HG03457 (cell line): ENCODE data around the gene MVB12B.

ENCODE experiments used
- ATAC-seq: cut with Tn5 transposase; IDR thresholded peaks from one replicate; pipeline ENCODE4 v1.9.1; 2021; ENCODE audit warnings: moderate number of reproducible peaks; ENCODE audit not compliant: unreplicated experiment

MVB12B gene

DNA sequence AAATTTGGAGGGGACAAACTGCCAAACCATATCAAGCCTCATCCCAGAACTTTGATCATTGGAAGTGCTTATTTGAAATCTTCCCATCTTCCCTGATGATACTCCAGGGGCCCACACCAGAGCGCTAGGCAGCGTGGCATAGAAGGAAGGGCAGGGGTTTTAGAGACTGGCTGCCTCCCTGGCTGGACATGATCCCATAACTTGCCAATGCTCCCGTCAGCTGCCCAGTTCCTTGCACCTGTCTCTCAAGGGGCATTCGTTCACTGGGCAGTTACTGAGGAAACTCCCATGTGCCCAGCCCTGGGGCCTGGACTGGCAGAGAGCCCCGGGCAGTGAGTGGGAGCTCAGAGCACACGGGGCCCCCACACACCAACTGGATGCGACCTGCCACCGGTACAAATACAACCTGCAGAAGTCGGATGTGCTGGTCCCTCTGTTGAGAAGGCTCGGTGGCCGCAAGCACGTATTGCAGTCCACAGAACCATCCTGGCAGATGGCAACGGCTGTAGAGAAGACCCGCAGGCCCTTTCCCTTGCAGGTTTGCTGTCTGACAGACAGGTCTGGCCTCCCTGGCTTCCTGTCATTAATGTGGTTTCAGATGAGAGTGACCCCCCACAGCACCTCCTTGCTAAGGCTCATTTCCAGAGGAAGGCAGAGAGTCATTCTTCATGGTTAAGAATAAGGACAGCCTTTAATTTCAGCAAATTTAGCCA is 122.4 kb downstream of the MVB12B start:
- no peak for ATAC-seq

DNA sequence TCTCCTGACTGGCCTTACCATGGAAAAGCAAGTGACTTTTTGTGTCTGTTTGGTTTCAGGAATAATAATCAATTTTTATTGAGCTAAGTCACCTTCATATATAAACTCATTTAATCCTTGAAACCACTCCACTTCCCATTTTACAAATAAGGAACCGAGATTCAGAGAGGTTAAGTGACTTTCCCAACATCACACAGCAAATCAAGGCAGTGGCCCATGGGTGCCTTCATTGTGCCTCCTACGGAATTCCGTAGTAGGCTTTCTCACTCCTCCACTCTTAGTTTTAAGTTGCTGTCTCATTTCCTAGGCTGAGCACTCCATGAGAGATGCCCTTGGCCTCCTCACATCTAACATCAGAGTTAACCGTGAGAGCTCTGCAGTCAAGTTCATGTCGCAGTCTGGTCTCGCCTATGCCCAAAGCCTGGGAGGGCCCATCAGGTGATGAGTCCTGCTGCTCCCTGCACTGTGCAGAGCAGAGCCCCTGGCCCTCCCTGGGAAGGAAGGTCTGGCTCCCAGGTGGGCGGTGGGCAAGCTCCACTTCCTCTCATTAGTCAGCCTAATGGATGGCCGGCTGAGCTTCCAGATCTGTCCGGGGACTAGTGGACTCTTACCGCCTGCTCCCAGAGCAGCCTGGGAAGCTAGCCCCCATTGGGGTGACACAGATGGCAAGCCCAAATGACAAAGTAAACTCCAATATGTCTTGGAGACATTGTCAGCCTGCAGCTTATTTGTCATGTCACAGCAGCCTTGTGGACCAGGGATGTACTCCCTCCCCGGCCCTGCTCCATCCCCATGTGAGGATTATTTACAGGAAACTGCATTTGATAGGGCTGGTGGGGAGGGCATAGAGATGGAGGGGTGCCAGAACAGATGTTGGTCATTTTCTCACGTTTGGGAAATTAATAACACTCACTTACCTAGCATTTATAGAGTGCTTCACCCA is 123.4 kb downstream of the MVB12B start:
- no peak for ATAC-seq

DNA sequence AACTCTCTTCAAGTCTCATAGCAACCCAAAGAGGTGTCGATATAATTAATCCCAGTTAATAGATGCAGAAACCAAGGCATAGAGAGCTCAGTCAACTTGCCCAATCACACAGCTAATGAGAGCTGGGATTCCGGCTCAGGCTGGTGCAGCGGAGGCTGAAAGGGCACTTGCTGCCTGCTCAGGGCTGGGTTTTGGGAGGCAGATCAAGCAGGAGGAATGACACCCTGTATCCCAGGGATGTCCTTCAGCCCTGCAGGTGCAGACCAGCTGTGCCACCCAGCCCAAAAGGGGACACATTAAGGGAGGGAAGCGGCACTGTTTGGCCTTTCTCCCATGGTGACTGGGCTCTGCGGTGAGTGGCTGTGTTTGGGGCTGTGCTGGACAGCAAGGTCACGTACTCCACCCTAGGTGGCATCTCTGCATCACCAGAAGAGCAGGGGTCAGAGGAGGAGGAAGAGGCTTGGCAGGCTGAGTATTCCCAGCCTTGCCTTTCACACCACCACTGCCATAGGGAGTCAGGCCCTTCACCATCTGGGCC is 124.1 kb downstream of the MVB12B start:
- ATAC-seq, result no peak

DNA sequence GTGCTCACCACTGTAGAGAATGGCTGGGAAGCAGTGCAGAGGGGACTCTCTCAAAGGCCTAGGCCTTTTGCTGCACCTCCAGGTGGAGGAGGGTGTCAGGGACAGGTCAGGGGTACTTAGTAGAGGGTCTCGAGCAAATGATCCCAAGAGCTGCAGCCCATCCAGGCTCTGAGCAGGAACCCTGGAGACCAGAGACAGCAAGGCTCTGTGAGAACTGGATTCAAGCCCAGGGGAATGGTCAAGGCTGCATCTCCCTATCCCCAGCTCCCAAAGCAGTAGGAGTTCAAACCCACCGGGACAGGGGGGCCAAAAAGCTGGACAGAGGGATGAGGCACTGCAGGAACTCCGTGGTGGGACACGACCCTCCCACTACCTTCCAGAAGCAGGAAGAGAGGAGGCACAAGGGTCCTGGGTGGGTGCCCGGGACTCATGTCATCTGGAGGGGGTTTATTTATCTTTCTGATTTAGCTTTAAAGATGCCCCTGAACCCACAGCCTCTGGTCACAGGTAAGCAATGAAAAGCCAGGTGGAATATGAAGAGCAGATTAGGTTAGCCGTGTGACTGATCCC is 124.8 kb downstream of the MVB12B start:
- no peak for ATAC-seq

DNA sequence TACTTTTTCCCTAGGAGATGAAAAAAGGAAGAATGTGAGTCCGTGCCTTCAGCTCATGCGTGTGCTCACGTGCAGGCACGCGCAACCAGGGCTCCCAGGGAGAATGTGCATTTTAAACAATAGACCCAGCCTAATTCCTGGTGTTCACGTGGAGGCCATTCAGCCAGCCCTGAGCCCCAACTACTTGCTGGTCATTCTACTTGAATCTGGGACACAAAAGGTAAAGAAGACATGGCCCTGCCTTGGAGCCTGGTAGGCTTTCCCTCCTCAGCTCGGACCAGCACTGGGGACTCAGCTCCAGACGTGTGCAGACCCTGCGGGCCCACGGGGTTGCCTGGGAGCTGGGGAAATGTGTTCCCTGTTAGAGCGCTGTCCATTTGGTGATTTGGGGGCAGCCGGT is 125.5 kb downstream of the MVB12B start:
- ATAC-seq, result no peak

DNA sequence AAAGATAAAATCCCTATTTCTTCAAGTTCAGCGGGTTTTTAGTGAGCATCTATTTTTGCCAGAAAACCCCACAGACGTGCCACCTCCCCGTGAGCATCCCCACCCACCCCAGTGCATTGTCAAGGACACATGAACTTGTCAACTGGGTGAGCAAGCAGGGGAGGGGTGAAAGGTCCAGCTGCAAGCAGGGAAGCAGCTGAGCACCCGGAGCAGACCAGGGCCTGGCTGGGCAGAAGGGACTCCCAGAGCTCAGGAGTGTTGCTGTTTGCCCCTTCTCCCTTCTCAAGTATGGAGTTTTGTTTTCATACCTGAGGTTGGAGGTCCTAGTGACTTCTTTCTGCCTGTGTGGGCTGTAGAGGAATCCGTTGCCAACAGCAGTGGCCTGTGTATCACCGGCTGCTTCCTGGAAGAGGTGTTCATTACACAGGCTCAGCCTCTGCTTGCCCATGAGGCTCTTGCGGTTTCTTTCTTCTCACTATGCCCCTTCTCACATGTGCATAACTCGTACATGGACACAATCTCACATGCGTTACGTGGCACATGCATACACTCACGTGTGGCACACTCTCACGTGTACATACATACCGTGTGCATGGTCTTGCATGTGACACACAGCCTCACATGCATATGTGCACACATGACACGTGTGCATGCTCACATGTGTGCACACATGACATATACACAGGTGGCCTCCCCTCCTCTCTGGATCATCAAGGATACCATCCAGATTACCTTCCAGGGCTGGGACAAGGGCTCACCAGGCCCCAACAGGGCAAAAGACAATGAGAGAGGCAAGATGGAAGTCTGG is 126.7 kb downstream of the MVB12B start:
- ATAC-seq, result no peak

DNA sequence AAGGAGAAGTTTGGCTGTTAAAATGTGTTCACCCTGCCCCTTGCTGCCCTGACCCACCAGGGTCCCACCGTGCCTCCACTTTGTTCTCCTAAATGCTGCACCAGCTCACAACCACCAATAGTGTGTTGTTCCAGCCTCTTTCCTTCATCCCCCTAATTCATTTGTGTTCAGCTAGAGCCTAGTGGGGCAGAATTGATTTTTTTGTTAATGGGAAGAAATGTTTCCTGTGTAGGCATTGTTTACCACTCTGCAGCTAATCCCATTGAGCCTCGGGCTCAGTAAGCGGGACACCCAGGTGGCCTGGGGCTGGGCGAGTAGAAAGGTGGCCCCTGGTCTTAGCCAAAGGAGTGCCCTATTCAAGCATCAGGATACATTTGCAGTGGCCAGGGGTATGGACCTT is 127.6 kb downstream of the MVB12B start:
- ATAC-seq, result no peak

DNA sequence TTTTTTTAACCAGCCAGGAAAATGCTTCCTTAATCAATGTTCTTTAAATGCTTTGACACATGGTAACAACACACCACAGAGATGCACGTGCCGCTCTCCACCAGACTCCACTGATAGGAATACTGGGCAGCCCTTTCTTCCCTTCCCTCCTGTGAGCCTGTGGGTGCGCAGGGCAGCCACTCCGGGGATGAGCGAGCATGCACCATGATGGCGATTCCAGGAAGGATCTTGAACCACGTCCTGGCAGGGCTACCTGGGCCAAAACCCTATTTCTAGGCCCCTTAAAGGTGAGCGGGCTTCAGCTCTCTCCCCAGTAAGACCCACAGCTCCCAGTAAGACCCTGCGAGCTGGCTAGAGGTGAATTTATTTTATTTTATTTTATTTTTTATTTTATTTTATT is 128.2 kb downstream of the MVB12B start:
- no peak for ATAC-seq

DNA sequence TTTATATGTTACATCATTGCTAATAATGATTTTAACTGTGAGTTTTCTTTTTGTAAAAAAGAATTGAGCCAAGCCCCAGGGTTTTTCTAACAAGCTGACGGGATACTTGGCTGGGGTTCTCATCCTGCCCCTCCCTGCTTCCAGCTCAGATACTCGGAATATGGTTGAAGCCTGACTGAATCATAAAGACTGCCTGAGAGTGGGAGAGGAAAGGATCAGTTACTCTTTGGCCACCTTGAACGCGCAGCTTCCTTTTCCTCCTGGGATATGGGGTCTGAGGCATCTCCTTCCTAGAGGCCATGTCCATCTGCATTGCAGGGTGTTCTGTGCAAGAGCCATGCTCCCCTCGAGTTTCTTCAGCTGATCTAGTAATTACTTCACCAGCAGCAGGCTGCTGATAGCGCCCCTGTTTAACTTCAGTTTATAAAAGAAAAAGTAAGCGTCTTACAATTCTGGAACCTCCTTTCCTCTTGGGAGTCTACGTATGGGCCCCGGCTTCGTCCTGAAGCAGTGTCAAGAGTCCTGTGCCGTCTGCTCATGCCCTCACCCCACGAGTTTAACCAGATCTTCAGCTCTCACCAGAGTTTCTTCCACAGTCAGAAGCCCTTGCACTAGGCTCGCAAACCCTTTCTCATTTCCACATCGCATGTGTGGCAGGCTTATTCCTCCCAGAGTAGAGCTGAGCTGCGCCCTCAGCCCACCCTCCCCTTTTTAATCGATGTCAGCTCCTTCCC is 130.0 kb downstream of the MVB12B start:
- ATAC-seq, result no peak

DNA sequence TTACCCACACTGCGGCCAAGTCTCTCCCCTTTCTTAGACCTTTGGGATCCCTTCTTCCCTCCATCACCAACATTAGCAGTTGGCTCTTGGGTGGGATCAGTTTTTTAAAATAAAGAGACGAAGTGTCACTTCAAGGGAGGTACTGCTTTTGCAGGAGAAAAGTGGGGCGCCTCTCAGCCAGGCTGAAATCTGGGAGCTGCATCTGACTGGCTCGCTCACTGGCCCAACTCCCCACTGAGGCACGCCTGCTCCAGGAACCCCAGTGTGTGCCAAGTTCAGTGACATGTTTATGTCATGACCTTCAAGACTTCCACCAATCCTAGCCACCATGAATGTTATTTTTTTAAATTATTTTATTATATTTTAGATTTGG is 130.5 kb downstream of the MVB12B start:
- no peak for ATAC-seq

DNA sequence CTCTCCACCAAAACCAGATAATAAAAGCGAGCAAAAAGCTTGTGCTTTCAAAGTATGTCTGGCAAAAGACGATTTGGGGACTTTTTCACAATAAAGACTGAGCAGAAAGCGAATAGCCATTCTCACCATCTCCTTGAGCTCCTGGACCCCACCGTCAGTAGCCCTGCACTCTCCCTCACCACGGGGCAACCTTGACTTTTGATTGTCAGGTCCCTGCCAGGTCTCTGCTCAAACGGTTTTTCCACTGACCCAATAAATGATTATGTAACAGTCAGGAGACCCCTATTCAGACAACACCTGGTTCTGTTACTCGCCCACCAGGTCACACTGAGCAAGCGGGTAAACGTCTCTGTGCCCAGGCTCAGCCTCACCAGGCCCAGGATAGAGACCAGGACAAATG is 131.3 kb downstream of the MVB12B start:
- no peak for ATAC-seq

DNA sequence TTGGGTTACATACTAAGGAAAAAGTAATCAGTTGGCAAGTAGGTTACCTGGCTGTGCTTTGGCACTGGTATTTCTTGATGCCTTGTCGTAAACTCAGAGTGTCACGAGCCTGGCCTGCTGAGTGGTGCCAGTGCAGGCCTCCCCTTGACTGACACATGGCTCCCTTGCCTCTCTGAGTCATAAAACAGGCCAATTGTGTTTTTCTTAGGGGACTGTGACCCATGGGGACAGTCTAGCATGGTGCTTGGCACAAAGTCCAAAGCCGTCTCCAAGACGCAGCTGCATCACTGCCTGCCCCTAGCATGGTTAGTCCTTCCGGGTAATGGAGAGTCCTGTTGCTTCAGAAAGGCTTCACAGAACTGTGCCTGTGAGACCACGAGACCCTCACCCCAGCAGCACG is 132.5 kb downstream of the MVB12B start:
- ATAC-seq, result no peak

DNA sequence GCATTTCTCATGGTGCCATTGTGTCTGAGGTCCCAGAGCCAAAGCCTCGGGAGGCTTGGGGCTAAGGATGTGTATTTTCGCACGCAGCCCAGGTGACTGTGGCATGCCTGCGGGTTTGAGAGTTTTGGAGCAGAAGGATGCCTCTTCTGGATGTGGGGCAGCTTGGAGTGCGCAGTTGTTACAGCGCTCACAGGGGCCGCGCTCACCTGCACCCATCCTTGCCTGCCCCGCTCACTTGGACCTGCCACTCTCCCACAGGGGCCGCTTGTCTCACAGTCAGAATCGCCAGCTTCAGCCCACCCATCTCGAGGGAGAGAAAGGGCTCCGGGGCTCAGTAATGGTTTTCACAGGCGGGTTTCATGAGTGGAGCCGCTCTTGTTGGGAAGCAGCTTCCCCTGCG is 132.9 kb downstream of the MVB12B start:
- ATAC-seq, result no peak

DNA sequence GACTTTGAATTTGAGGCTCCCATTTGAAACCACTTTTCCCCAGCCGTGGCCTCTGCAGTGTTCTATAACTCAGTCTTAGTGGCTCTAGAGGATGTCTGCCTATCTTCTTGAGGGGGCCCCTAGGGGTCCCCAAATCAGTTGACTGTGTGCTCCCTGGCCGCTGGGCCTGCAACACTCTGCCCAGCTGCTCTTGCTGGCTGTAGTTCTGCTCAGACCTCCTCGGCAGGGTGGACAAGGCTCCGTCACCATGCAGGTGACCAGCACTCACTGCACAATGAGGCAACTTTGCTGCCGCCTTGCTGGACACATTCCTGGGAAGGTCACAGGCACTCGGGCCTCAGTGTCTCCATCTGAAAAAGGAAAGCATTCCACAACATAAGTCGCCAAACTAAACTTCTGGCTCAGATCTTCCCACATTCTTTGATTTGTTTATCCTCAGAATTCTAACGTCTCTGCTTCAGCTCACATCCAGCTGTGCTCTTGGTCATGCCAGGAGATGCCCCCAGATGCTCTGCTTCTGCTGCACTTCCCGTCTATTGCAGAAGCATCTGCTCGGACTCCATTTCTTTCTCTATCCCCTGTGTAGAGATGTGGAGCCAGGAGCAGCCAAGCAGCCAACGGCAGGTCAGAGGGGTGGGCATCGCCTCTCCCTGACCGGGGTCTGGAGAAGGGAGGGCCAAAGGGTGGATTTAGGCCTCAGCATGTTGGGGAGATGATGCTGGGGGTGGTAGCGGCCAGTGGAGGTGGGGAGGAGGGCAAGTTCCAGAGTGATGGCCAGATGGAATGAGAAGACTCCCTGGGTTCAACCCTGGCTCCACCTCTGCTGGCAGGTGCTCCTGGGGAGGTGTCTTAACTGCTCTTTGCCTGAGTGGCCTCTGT is 133.6 kb downstream of the MVB12B start:
- no peak for ATAC-seq

DNA sequence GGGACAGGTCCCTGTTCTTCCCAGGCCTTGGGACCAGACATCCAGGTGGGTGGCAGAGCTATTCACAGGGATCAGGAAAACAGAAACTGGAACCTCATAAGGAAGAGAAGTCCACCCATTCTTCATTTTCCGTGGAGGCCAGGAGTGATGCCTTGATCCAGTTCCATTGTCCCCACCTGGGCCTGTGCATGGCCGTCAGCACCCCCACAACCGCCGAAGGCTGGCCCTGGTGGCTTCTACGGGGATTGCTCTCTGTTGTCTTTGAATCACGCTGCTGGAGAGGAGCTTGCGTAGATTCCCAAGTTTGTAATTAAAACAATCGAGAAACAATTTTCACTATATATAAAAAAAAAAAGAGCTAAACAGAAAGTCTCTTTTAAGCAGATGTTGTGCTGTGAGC is 134.4 kb downstream of the MVB12B start:
- no peak for ATAC-seq

DNA sequence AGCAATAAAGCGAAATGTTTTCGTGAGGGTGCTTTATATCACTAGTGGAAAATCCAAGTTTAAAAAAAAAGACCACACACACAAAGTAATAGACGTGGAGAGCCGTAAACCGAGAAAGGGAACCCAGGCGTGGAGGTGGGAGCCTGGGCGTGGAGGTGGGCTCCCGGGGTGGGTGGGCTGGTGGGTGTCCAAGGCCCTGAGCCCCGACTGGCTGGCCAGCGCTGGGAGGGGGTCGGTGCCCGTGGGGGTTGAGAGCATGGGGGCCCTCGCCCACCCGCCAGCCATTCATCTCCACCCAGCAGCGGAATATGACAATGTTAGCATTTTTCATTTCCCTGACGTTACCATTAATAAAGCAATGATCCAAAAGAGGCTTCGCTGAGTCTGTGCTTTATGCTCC is 135.0 kb downstream of the MVB12B start:
- no peak for ATAC-seq

DNA sequence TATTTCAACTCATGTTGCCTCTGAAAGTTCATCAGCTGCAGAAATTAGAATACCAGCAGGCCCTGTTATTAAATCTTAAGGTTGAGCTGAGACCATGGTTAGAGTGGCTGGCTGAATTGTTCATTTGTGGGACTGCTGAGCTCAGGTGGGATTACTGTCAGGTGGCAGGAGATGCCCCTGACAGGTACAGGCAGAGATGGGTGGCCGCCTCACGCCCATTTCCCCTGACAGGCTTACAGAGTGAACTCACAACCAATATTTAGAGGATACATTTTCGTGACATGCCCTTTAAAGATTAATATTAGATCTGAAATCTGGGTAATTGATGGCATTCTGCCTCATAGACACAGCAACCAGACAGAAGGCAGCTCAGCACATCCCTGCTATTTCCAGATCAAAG is 136.0 kb downstream of the MVB12B start:
- no peak for ATAC-seq

DNA sequence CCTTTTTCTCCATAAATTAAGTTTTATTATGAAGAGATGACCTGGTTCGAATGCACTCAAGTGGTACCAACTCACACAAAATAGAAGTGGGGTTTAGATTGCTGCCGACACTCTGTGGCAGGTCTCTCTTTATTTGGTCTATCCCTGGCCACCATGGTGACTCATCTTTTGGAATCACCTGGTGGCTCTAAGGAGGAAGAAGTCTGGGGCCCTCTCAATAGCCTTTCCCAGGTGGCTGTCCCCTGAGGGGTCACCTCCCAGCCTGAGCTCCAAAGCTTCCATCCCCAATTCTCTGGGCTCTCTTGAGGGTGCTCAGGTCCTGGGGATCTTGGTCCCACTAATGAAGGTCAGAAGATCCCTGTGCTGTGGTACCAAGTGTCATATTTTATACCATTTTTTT is 136.8 kb downstream of the MVB12B start:
- no peak for ATAC-seq

DNA sequence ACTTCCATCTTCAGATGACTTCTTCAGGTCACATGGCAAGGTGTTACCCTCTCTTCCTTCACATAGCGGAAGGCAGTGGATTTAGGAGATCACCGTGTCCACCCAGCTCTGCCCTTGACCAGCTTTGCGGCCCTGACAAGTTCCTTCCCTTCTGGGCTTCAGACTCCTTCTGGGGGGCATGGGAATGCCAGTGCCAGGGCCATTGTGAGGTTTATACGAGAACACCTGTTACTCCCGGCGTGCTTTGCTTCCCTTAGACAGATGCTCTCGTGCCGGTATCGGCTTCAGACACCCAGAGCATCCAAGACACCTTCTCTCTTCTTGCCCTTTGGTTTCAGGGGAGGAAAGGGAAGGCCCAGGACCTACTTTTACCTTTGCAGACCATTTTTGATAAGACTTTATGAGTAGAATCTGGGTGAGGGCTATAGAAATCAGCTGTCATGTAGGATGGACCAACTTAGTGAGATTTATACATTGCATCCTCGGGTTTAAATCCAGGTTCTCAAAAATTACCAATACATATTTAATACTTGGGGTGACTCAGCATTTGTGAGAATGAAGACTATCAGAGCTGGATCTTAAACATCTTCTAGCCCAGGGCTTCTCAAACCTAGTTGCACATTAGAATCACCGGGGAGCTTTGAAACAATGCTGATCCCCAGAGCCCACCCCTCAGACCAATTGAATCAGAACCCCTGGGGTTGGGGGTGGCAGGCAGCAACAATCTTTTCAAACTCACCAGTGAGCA is 138.2 kb downstream of the MVB12B start:
- no peak for ATAC-seq
